Uterus (tissue), 2 donors: ENCODE results near the gene DHX34.

ENCODE experiments used
- CTCF ChIP-seq, 4 experiments: fragments of 200-600 bp in 2 of 4; fragments of 450-650 bp in 2 of 4; sonication (generic) in 2 of 4; IDR thresholded peaks; one replicate each; pipeline ENCODE4 v1.5.1; 2016 to 2019; ENCODE audit warnings: antibody characterized with exemption in 4 of 4, mild to moderate bottlenecking in 2 of 4, moderate library complexity in 1 of 4
- POLR2A ChIP-seq, 2 donors: fragments of 450-650 bp; IDR thresholded peaks; one replicate each; pipeline ENCODE4 v1.6.1; 2016; ENCODE audit warnings: antibody characterized with exemption in 2 of 2, mild to moderate bottlenecking in 1 of 2, moderate library complexity in 1 of 2

GRCh38 chr19:47428177-47428894 lies 79.2 kb downstream of the DHX34 start:
- TF ChIP-seq CTCF (IDR thresholded peaks at IDR 0.05), result no peak
- no peak for TF ChIP-seq POLR2A (IDR thresholded peaks at IDR 0.05)
